ENCODE data around the gene USP17L26. TPM values are rescaled to one million over a fixed set of nuclear protein-coding genes. Genes with fewer than 3 reads are reported as not detected.

USP17L26 gene
- total and polyA plus RNA-seq, 2 donors, result not detected

Other genes starting within 250 kb of the USP17L26 start
- gene FAM90A26, start 164.2 kb upstream of the USP17L26 start, total RNA-seq, result not detected
- gene FAM90A26, start 164.2 kb upstream of the USP17L26 start, polyA plus RNA-seq, result not detected
- not detected for gene USP17L10, start 124.0 kb upstream of the USP17L26 start, total RNA-seq
- not detected for gene USP17L10, start 124.0 kb upstream of the USP17L26 start, polyA plus RNA-seq
- gene USP17L11, start 119.3 kb upstream of the USP17L26 start, total RNA-seq, result not detected
- gene USP17L11, start 119.3 kb upstream of the USP17L26 start, polyA plus RNA-seq, result not detected
- not detected for gene USP17L12, start 114.5 kb upstream of the USP17L26 start, total RNA-seq
- not detected for gene USP17L12, start 114.5 kb upstream of the USP17L26 start, polyA plus RNA-seq
- not detected for gene USP17L13, start 109.8 kb upstream of the USP17L26 start, total RNA-seq
- gene USP17L13, start 109.8 kb upstream of the USP17L26 start, polyA plus RNA-seq, result not detected
- not detected for gene USP17L15, start 100.3 kb upstream of the USP17L26 start, total RNA-seq
- not detected for gene USP17L15, start 100.3 kb upstream of the USP17L26 start, polyA plus RNA-seq
- gene USP17L17, start 90.8 kb upstream of the USP17L26 start, total RNA-seq, result not detected
- not detected for gene USP17L17, start 90.8 kb upstream of the USP17L26 start, polyA plus RNA-seq
- gene USP17L18, start 86.0 kb upstream of the USP17L26 start, total RNA-seq, result not detected
- gene USP17L18, start 86.0 kb upstream of the USP17L26 start, polyA plus RNA-seq, result not detected
- gene USP17L19, start 81.3 kb upstream of the USP17L26 start, total RNA-seq, result not detected
- gene USP17L19, start 81.3 kb upstream of the USP17L26 start, polyA plus RNA-seq, result not detected
- not detected for gene USP17L20, start 76.5 kb upstream of the USP17L26 start, total RNA-seq
- gene USP17L20, start 76.5 kb upstream of the USP17L26 start, polyA plus RNA-seq, result not detected
- not detected for gene USP17L21, start 71.8 kb upstream of the USP17L26 start, total RNA-seq
- gene USP17L21, start 71.8 kb upstream of the USP17L26 start, polyA plus RNA-seq, result not detected
- gene USP17L22, start 67.0 kb upstream of the USP17L26 start, total RNA-seq, result not detected
- gene USP17L22, start 67.0 kb upstream of the USP17L26 start, polyA plus RNA-seq, result not detected
- not detected for gene USP17L24, start 9.5 kb upstream of the USP17L26 start, total RNA-seq
- gene USP17L24, start 9.5 kb upstream of the USP17L26 start, polyA plus RNA-seq, result not detected
- gene USP17L25, start 4.7 kb upstream of the USP17L26 start, total RNA-seq, result not detected
- not detected for gene USP17L25, start 4.7 kb upstream of the USP17L26 start, polyA plus RNA-seq
- not detected for gene USP17L5, start 4.7 kb downstream of the USP17L26 start, total RNA-seq
- not detected for gene USP17L5, start 4.7 kb downstream of the USP17L26 start, polyA plus RNA-seq
- not detected for gene USP17L27, start 9.5 kb downstream of the USP17L26 start, total RNA-seq
- gene USP17L27, start 9.5 kb downstream of the USP17L26 start, polyA plus RNA-seq, result not detected
- gene USP17L28, start 14.2 kb downstream of the USP17L26 start, total RNA-seq, result not detected
- not detected for gene USP17L28, start 14.2 kb downstream of the USP17L26 start, polyA plus RNA-seq
- not detected for gene USP17L29, start 19.0 kb downstream of the USP17L26 start, total RNA-seq
- gene USP17L29, start 19.0 kb downstream of the USP17L26 start, polyA plus RNA-seq, result not detected
- not detected for gene USP17L30, start 28.5 kb downstream of the USP17L26 start, total RNA-seq
- not detected for gene USP17L30, start 28.5 kb downstream of the USP17L26 start, polyA plus RNA-seq
- not detected for gene DEFB131A, start 109.8 kb downstream of the USP17L26 start, total RNA-seq
- gene DEFB131A, start 109.8 kb downstream of the USP17L26 start, polyA plus RNA-seq, result not detected